NCI-H82 (cell line): Measurements from ENCODE around the gene ZNF519.

Experiments
- DNase-seq: peaks from one replicate; lab custom pipeline; 2025; lab: John Stamatoyannopoulos, UW

The ZNF519 gene

DNA sequence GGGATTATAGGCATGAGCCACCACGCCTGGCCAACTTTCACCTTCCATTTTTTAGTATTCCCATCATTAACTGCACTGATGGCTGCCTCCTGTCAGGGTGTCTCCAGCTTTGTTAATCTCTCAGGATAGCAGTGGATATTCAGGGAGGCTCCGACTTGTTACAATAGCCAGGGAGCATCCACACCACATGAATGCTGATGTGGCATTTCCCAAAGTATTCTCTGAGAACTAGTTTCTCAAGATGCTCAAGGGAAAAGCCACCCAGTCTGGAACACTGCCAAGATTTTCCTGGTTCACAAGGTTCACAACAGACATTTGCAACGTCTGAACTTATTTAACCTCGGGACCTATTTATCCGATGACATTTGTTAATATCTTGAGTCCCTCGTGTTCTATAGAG, 33.8 kb downstream of the ZNF519 start:
- no peak for DNase-seq

- no peak for DNase-seq
These were observed 34.5 kb downstream of the ZNF519 start for GRCh38 chr18:14097761-14098160.

DNA sequence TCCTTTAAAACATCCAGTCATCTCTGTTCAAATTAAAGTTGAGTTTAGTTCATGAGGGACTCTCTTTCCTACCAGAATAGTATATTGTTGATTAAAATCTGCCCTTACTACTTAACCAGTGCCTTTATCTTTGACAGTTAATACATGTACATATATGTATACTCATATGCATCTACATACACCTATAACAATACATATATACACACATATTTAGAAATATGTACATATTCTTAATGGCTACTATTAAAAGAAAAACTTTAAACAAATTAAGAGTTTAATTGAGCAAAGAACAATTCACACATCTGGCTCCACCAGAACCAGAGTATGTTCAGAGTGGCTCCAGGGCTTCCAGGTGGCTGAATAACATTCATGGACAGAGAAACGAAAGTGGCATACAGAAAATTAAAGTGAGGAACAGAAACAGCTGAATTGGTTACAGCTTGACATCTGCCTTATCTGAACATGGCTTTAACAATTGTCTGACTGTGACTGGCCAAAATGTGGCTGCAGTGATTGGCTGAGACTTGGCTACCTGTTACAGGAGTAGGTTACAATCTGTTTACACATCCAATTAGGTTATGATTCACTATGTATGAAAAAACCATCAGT, 38.8 kb downstream of the ZNF519 start:
- DNase-seq, result no peak

DNA sequence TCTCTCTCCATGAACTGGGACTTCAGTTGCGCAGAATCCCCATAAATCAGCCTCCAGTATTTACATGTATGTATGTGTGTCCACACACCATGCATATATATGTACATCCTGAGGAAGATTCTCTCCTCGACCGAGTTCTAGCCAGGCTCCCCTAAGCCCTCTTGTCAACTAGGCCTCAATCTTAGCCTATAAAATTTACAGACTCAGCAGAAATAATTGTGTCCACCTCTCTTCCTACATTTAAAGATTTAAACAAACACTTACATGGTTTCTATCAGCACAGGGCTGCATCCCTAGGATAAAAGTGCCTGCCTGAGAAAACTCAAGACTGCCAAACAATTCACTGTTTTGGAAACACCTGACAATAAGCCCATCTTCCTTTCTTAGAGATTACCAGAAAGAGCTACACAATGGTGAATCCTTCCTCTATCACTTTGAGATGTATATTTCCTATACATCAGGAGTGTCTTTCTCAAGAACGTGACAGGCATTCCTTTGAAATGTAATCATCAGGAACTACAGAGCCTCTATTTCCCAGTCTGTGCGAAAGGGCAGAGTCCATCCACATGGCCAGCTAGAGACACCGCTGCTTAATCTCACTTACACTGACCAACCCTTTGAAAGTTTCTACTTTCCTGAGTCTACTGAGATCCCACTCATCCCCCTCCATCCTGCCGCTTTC, 39.5 kb downstream of the ZNF519 start:
- DNase-seq, result no peak

GRCh38 chr18:14089781-14090180, 42.5 kb downstream of the ZNF519 start:
- no peak for DNase-seq

DNA sequence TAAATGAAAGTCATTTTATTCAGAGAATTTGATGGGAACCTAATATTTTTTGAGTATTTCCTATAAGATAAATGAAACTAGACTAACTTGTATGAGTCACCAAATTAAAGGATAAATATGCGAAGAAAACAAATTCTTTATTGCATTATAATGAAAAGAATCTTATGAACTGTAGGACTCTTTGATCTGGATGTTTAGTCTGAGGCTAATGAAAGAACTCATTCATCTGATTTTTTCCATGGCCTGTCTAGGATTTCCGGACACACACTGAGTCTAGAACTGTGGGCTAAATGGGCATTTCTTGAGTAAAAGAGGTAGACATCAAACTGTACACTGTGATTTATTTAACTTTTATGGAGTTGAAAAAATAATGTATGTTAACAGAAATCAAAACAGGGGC, 43.0 kb downstream of the ZNF519 start:
- no peak for DNase-seq

- peak; percentile 63 for DNase-seq
These were observed 45.6 kb downstream of the ZNF519 start for GRCh38 chr18:14086458-14087231.

DNA sequence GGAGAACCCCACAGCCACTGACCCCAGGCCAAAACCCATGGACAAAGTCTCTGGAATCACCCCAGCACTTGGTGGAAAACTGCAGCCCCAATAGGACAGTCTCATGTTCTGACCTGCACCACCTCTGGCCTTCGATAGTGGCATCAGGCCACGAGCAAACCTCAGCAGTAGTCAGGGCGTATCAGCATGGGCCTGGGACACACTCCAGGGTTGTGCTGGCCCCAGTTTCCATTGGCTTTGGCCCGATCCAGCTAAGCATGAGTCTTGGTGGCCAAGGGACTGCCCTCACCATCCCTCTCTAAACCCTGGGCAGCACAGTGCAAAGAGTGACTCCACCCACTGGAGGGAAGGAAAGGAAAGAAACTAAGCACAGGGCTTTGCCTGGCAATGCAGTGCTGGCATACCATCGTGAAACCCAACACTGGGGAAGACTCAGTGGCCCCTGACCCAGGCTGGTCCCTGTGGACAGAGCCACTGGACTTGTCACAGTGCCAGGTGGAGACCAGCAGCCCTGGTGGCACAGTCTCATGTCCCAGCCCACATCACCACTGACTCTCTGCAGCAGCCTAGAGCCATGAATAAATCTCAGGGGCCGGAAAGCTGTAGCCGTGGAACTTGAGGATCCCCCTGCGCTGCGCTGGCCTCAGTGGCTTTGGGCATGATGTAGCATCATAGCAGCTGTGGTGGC, 46.3 kb downstream of the ZNF519 start:
- DNase-seq, result no peak

- DNase-seq, result peak; percentile 8
These were observed 57.0 kb downstream of the ZNF519 start for GRCh38 chr18:14075196-14075595.

GRCh38 chr18:14074187-14074586, 58.0 kb downstream of the ZNF519 start:
- peak; percentile 34 for DNase-seq

DNA sequence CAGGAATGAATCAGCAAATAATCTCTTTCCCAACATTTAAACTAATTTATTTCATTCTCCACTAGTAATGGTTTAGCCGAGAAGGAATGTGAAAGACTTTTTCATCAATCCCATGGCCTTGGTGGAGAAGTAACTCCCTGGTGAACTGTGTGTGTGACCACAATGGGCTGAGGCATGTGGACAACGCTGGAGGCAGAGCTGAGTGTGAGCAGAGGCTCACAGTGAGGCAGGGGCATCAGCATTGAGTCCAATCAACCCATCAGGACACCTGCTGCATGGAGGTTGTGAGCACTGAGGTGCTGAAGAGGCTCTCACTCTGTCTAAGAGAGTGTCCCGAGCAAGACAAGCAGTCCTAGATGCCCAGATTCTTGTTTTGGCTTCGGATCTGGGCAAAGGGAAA, 78.6 kb downstream of the ZNF519 start:
- DNase-seq, result no peak
